ENCODE results near the gene LCTL.

The LCTL gene

DNA sequence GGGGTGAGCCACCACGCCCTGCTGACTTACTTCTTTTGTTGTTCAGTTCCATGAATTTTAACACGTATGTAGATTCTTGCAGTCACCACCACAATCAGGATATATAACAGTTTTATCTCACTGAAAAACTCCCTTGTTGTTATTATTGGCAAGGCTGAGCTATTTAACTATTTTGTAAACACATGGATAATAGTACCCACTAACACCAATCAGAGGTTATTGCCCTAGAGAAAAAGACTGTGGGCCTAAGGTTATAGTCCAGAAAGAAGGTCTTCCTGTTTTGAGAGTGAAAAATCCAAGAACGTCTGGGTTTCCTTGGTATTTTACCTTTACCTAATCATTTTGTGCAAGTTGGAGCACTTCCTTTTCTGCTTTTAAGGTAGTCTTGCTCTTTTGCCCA lies 51.2 kb downstream of the LCTL start:
- no peak overlapping the region for H3K4me3 ChIP-seq (ENCODE audit: low read depth, low read length)
- TF ChIP-seq, protein P1, sequence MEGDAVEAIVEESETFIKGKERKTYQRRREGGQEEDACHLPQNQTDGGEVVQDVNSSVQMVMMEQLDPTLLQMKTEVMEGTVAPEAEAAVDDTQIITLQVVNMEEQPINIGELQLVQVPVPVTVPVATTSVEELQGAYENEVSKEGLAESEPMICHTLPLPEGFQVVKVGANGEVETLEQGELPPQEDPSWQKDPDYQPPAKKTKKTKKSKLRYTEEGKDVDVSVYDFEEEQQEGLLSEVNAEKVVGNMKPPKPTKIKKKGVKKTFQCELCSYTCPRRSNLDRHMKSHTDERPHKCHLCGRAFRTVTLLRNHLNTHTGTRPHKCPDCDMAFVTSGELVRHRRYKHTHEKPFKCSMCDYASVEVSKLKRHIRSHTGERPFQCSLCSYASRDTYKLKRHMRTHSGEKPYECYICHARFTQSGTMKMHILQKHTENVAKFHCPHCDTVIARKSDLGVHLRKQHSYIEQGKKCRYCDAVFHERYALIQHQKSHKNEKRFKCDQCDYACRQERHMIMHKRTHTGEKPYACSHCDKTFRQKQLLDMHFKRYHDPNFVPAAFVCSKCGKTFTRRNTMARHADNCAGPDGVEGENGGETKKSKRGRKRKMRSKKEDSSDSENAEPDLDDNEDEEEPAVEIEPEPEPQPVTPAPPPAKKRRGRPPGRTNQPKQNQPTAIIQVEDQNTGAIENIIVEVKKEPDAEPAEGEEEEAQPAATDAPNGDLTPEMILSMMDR (IDR thresholded peaks at IDR 0.05; ENCODE audit: low read depth, low read length) = no peak

DNA sequence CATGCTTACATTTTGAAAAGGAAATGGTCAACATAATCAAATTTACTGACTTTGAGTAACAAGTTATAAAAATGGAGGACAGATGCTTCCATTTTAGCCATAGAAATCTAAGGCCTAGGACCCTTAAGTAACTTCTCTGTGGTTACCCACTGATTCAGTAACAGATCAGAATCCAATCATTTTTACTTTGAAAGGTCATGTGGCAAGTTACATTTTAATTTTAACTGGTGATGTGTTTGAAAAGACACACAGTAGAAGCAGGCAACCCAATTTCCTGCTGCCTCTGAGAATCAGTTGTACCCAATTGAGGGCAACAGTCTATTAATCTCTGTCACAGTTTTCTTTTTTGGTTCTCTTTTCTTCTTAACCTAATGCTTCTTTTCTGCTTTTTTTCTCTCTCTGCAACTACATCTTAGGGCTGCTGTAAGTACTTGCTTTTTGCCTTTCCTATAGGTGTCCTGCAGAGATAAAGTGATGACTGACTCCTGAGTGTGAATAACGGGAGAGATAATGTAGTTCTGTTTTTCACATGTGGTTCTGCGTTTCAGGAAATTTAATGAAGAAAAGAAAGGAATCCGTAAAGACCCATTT lies 57.4 kb downstream of the LCTL start:
- H3K4me3 ChIP-seq (ENCODE audit: low read depth, low read length) = no peak overlapping the region
- TF ChIP-seq, protein P1 (IDR thresholded peaks at IDR 0.05; ENCODE audit: low read depth, low read length) = no peak

DNA sequence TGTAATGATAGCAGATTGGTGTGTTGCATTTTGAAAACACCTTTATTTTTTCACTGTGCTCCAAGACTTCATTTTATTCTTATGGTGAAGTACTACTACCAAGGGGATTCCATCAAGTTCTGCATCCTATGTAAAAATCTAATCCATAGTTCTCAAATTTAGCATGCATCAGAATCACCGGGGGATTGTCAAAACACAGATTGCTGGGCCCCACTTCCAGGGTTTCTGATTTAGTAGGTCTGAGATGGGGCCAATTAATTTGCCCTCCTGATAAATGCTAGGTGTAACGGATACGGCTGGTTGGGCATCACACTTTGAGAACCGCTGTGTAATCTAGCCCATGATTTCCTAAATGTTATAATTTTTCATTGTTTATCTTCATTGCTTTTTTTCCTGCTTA lies 60.0 kb downstream of the LCTL start:
- TF ChIP-seq, protein P1 (IDR thresholded peaks at IDR 0.05; ENCODE audit: low read depth, low read length) = no peak

DNA sequence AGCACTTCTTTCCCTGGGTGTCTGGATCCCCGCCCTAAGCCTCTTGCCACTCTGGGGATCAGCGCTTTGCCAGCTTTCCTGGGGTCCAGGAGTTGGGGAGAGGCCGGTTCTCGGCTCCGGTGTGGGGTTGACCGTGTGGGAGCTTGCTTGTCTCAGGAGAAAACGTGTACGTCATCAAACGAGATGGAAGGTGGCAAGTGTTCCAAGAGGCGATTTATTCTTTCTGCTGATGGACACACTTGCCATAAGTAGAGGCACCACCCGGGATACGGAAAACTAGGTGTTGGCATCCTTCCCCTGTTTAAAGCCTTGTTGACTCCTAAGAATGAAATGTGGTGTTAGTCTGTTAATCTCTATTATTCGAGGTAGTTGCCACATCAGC lies 60.4 kb downstream of the LCTL start:
- TF ChIP-seq, protein P1 (IDR thresholded peaks at IDR 0.05; ENCODE audit: low read depth, low read length) = no peak
- peak overlapping the region; percentile 85 for H3K4me3 ChIP-seq (ENCODE audit: low read depth, low read length)

More for the DNA sequence above, 60.0 kb downstream of the LCTL start:
- peak overlapping the region; percentile 85 for H3K4me3 ChIP-seq (ENCODE audit: low read depth, low read length)

DNA sequence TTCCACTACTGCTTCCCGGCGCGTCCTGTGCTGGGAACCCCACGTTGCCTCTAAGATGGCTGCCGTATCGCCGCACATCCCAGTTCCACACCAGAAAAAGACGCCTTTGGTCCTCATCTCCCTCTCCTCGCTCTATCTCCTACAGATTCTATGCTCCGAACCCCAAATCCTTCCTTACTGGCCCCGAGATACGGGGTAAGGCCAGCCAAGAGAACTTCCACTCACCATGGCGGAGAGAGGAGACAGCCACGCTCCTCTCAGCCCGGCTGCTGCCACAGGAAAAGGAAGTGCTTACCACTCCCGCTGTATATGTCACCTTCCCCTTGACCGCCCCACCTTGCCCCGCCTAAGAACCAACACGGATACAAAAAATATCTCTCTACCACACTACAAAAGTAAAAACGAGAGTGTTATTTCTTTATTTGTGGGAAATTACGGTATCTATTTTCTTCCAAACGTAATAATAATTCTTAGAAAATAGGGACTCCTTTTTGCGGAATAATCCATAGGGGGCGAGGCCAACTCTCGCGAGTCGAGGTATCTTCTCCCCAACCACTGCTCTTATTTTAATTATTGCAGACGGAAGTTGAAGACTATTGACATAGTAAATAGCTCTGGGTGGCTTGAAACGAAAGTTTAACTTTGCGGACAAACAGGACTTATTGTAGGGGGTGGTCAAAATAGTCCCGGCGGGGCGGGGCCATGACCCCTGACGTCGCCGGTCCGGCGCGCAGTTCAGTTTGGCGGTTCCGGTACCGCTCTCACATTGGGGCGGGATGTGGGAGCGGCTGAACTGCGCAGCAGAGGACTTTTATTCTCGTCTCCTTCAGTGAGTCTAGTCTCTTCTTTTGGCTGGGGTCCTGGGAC lies 61.0 kb downstream of the LCTL start, which contains the start of the genes RPL4 and ZWILCH:
Gene RPL4 (minus strand): TSS at position 293 of the 867 bp plus-strand sequence. CDS start 65 bp downstream, at position 228.
Gene ZWILCH (plus strand): TSS at position 764 of the 867 bp plus-strand sequence. CDS start 13 bp downstream, at position 777.
- H3K4me3 ChIP-seq (ENCODE audit: low read depth, low read length) = peak within 1 kb of the TSS; percentile 85
- TF ChIP-seq, protein P1 (IDR thresholded peaks at IDR 0.05; ENCODE audit: low read depth, low read length) = no peak

DNA sequence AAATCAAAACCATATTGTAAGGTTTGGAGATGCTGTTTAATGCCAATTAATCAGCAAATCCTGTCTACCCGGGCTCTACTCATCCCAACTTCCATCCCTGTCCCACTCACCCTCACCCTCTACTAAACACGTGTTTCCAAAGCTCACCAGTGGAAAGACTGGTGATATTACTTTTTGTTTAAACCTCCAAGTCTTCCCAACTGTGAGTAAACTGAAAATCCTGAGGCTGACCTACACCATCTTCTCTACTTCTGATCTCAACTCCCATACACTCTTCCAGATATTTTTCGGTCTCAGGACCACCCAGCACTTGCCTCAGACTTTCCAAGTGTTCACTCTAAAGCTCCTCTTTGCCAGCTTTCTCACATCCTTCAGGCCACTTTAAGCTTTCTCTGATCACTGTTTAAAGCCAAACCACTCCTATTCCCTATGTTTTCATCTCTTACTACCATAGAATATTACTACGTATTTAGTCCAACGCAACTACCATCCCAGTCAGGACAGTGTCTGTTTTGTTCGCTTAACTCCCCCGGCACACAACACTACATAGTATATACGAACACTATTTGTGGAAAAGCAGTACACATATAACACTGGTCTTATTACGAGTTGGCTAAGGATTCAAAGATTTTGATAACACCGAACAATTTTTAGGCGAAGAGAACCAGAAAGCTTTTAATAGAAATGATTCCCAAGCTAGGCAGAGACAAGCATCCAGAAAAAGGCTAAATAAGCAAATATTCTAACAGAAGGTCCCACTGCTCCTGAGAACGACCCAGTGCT lies 61.8 kb downstream of the LCTL start:
- TF ChIP-seq, protein P1 (IDR thresholded peaks at IDR 0.05; ENCODE audit: low read depth, low read length) = no peak
- H3K4me3 ChIP-seq (ENCODE audit: low read depth, low read length) = peak overlapping the region; percentile 85

DNA sequence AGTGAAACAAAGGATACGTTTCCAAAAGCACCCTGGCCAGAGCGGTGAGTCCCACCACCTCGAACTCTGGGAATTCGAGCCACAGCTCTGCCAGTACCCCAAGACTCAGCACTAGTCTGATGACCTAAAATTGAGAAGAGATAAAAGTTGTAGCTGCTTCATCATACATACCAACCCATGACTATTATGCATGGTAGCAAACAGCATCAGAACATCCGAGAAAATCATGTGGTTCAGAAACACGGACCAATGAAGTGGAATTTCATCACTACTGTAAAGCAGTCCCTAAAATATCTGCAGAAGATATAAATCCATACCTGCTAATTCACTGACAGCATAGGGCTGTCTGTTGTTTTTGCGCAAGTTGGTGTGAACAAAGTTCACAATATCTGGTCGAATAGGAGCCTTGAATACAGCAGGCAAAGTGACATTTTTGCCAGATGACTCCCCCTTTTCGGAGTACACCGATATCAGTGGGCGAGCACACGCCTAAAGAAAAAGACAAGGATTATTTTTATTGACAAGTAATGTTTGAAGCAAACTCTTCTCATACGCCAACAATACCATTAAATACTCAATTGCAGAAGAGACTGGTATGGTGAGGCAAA lies 62.7 kb downstream of the LCTL start:
- H3K4me3 ChIP-seq (ENCODE audit: low read depth, low read length) = peak overlapping the region; percentile 85

Data from WI38 (cell line).